ENCODE results near the gene AGBL2. TPM values are rescaled to one million over a fixed set of nuclear protein-coding genes. Genes with fewer than 3 reads are reported as not detected.

The AGBL2 gene
- total and polyA plus RNA-seq, 2 of the 8 experiments (the other 6 are each of a cell fraction or from before 2014, with no cell fraction given) = 2.1 to 6.5 TPM

DNA sequence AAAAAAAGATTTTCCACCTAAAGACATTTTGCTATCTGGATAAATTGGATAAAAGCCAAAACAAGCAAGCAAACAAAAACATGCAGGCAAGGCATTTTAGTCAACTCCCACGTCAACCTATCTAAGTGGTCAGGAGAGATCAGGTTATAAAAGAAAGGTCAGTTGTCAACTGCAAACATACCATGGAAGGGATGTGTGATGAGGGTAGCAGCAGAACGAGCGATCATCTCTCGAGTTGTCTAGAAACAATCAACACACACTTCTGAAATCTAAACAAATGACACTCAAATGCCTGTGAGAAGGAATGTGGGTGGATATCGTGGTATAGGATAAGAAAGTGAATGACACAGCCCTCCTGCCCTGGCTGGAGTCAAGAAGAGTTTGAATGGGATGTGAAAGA, 83.7 kb downstream of the AGBL2 start:
- no peak for FAIRE-seq
- TF ChIP-seq ZNF274 (IDR thresholded peaks at IDR 0.05; ENCODE audit: borderline replicate concordance, extremely low read depth, low read length) = no peak
- TF ChIP-seq, protein P1, sequence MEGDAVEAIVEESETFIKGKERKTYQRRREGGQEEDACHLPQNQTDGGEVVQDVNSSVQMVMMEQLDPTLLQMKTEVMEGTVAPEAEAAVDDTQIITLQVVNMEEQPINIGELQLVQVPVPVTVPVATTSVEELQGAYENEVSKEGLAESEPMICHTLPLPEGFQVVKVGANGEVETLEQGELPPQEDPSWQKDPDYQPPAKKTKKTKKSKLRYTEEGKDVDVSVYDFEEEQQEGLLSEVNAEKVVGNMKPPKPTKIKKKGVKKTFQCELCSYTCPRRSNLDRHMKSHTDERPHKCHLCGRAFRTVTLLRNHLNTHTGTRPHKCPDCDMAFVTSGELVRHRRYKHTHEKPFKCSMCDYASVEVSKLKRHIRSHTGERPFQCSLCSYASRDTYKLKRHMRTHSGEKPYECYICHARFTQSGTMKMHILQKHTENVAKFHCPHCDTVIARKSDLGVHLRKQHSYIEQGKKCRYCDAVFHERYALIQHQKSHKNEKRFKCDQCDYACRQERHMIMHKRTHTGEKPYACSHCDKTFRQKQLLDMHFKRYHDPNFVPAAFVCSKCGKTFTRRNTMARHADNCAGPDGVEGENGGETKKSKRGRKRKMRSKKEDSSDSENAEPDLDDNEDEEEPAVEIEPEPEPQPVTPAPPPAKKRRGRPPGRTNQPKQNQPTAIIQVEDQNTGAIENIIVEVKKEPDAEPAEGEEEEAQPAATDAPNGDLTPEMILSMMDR (IDR thresholded peaks at IDR 0.05; ENCODE audit: control extremely low read depth in 1 of 3, insufficient read depth in 1 of 3, low read depth in 1 of 3, low read length in 3 of 3) = no peak

More for the DNA sequence above, 83.7 kb downstream of the AGBL2 start:
- Histone ChIP-seq H4K5ac (ENCODE audit: insufficient read length, low read depth, low read length) (no peak overlapping the region), H3K27ac (ENCODE audit: low read depth, low read length) (no peak overlapping the region), H3K4me2 (ENCODE audit: insufficient read depth in 1 of 2, low read depth in 2 of 2, low read length in 2 of 2) (no peak overlapping the region), H2BK5ac (ENCODE audit: low read depth, low read length) (no peak overlapping the region), H4K91ac (replicated peaks; ENCODE audit: insufficient read length, low read length) (no peak overlapping the region), H3K23ac (ENCODE audit: insufficient read length) (no peak overlapping the region), H3K23me2 (ENCODE audit: low read depth, low read length) (no peaks in the 10 kb centered on the region), H2BK120ac (replicated peaks; ENCODE audit: low read depth, low read length) (no peak overlapping the region), H2BK12ac (ENCODE audit: low read depth, low read length) (no peak overlapping the region), H3K18ac (ENCODE audit: extremely low read depth, low read length) (no peak overlapping the region), H4K20me1 (replicated peaks in 1 of 2; ENCODE audit: control insufficient read depth in 1 of 2, insufficient read depth in 2 of 2, low read length in 2 of 2) (peaks cover 0 to 1% of the 10 kb centered on the region in 2 experiments), H2AK5ac (ENCODE audit: low read depth, low read length) (no peak overlapping the region), H3K9me3 (ENCODE audit: insufficient read depth in 2 of 2, low read depth in 1 of 2, low read length in 1 of 2) (no peaks in the 10 kb centered on the region), H3K79me2 (ENCODE audit: control insufficient read depth in 1 of 2, insufficient read depth in 2 of 2, low read length in 2 of 2) (no peaks in the 10 kb centered on the region), H3K79me1 (ENCODE audit: low read depth, low read length) (no peaks in the 10 kb centered on the region), H2BK20ac (ENCODE audit: low read length) (no peak overlapping the region), H2AFZ (ENCODE audit: low read length) (no peak overlapping the region), H3K9ac (replicated peaks in 1 of 4; ENCODE audit: extremely low read depth in 1 of 4, low read depth in 3 of 4, low read length in 3 of 4) (no peak overlapping the region), H2BK15ac (ENCODE audit: low read length) (no peak overlapping the region), H3K4me1 (replicated peaks in 1 of 4; ENCODE audit: control insufficient read depth in 3 of 4, insufficient read depth in 4 of 4, low read length in 3 of 4) (no peaks in the 10 kb centered on the region), H3K4me3 (ENCODE audit: extremely low read depth in 1 of 4, insufficient read depth in 2 of 4, low read depth in 3 of 4, low read length in 4 of 4) (no peak overlapping the region), H3K14ac (ENCODE audit: insufficient read length) (no peak overlapping the region), H3K4ac (replicated peaks; ENCODE audit: insufficient read length, low read depth, low read length) (no peak overlapping the region), H4K8ac (ENCODE audit: extremely low read depth, insufficient read depth, low read length) (no peak overlapping the region), H3K36me3 (ENCODE audit: control insufficient read depth in 2 of 4, insufficient read depth in 4 of 4, low read length in 3 of 4) (peaks cover 11 to 65% (median 45%) of the 10 kb centered on the region in 4 experiments; a peak in 7 of 8 replicates), H3K56ac (replicated peaks; ENCODE audit: insufficient read length, low read depth, low read length) (no peak overlapping the region), H3K27me3 (replicated peaks in 1 of 4; ENCODE audit: control insufficient read depth in 3 of 4, extremely low read depth in 1 of 4, insufficient read depth in 3 of 4, low read length in 3 of 4) (no peaks in the 10 kb centered on the region)
- ChIA-PET POLR2A (ENCODE audit: partially characterized antibody) (no interaction called here), CTCF (ENCODE audit: partially characterized antibody) (no interaction called here)
- 92% methylated on average over 5 of the region's 5 CpGs; no CpG with 5 or more reads in 1 of the 2 experiments for WGBS, 2 experiments (ENCODE audit: extremely low coverage in 1 of 2, insufficient coverage in 1 of 2, insufficient read length in 1 of 2, insufficient replicate concordance in 2 of 2, low coverage in 1 of 2, low lambda C conversion rate in 2 of 2, missing lambda C conversion rate in 1 of 2)
- DNase-seq (ENCODE audit: low read depth in 1 of 2, low spot score in 2 of 2) = no peak

All from H1 (cell line).